Hepatocyte (in vitro differentiated cells): ENCODE results near the gene PRKAB2. TPM values are rescaled to one million over a fixed set of nuclear protein-coding genes. Genes with fewer than 3 reads are reported as not detected.

Source experiments
- DNase-seq: peaks from one replicate; pipeline ENCODE4 v3.0.0-alpha.2; 2016; ENCODE audit warnings: low spot score
- H2AFZ ChIP-seq: fragments of 200-600 bp; sonication (generic); 2 replicates; pipeline ENCODE4 v1.6.0; 2016; ENCODE audit warnings: antibody characterized with exemption, mild to moderate bottlenecking
- H3K27ac ChIP-seq: fragments of 200-600 bp; sonication (generic); 2 replicates; pipeline ENCODE4 v1.5.1; 2016; ENCODE audit warnings: mild to moderate bottlenecking
- H3K27me3 ChIP-seq: fragments of 200-600 bp; sonication (generic); 2 replicates; pipeline ENCODE4 v1.6.1; 2016
- H3K36me3 ChIP-seq: fragments of 200-600 bp; sonication (generic); replicated peaks from 2 replicates; pipeline ENCODE4 v1.5.1; 2016; ENCODE audit warnings: low read depth; ENCODE audit not compliant: insufficient read depth
- H3K4me1 ChIP-seq: fragments of 200-600 bp; sonication (generic); 2 replicates; pipeline ENCODE4 v1.5.1; 2016; ENCODE audit warnings: mild to moderate bottlenecking, moderate library complexity; ENCODE audit not compliant: insufficient read depth
- H3K4me2 ChIP-seq: fragments of 200-600 bp; sonication (generic); 2 replicates; pipeline ENCODE4 v1.6.0; 2016
- H3K4me3 ChIP-seq: fragments of 200-600 bp; sonication (generic); 2 replicates; pipeline ENCODE4 v1.5.1; 2016; ENCODE audit warnings: mild to moderate bottlenecking
- H3K79me2 ChIP-seq: fragments of 200-600 bp; sonication (generic); 2 replicates; pipeline ENCODE4 v1.6.0; 2017; ENCODE audit warnings: mild to moderate bottlenecking
- H3K9me2 ChIP-seq: fragments of 200-600 bp; sonication (generic); replicated peaks from 2 replicates; pipeline ENCODE4 v1.6.0; 2017; ENCODE audit warnings: mild to moderate bottlenecking; ENCODE audit not compliant: insufficient read depth
- H3K9me3 ChIP-seq: fragments of 200-600 bp; sonication (generic); 2 replicates; pipeline ENCODE4 v1.5.1; 2016; ENCODE audit warnings: low read depth, mild to moderate bottlenecking
- H4K20me1 ChIP-seq: fragments of 200-600 bp; sonication (generic); 2 replicates; pipeline ENCODE4 v1.6.0; 2016; ENCODE audit warnings: mild to moderate bottlenecking; ENCODE audit not compliant: insufficient read depth, poor library complexity, severe bottlenecking
- EZH2 ChIP-seq: fragments of 200-600 bp; sonication (generic); IDR thresholded peaks from 2 replicates; pipeline ENCODE4 v1.6.1; 2016; ENCODE audit warnings: antibody characterized with exemption, mild to moderate bottlenecking, borderline replicate concordance
- EZH2phosphoT487 ChIP-seq: fragments of 200-600 bp; sonication (generic); IDR thresholded peaks from one replicate; pipeline ENCODE4 v1.6.1; 2018; ENCODE audit warnings: antibody characterized with exemption, mild to moderate bottlenecking, low read depth, moderate library complexity; ENCODE audit not compliant: unreplicated experiment, severe bottlenecking
- WGBS: methylation state at CpG from one replicate; pipeline ENCODE4 v1.1.6; 2016; ENCODE audit warnings: low lambda C conversion rate; ENCODE audit errors: missing lambda C conversion rate; 5-methylcytosine and 5-hydroxymethylcytosine counted together
- polyA plus RNA-seq: library from polyadenylated mRNA; unstranded; fragments of >200 nt; fragmentation: Nextera tagmentation; extraction: Ambion mirVana; gene quantifications from 2 replicates; pipeline ENCODE4 v1.2.1, GENCODE V29; 2016
- total RNA-seq: library from RNA; depleted of rRNA; stranded (reverse); fragments of >200 nt; gene quantifications from 2 replicates; pipeline ENCODE4 v1.2.3, GENCODE V29; 2014
- TF ChIP-seq, protein P1 (sequence below): fragments of 200-600 bp; sonication (generic); IDR thresholded peaks from 2 replicates; pipeline ENCODE4 v1.5.1; 2016; ENCODE audit warnings: antibody characterized with exemption, mild to moderate bottlenecking; ENCODE audit not compliant: poor library complexity

The PRKAB2 gene
- total and polyA plus RNA-seq, 2 experiments from 2014 or later, result 13.6 to 28.6 TPM

DNA sequence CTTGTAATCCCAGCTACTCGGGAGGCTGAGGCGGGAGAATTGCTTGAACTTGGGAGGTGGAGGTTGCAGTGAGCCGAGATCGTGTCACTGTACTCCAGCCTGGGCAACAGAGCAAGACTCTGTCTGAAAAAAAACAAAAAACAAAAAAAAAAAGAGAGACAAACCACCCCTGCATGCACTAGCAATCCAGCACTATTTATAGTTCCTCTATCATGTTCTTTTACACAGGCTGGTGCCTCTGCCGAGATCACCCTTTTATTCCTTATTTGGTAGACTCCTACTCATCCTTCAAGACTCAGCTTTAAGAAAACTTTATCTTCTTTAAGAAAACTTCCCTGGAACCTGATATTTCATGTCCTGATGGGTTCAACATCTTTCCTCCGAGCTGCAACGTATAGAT is 42.1 kb upstream of the PRKAB2 start:
- DNase-seq, result no peak
- Histone ChIP-seq H3K79me2 (no peaks in the 10 kb centered on the region), H3K9me3 (no peaks in the 10 kb centered on the region), H2AFZ (no peak overlapping the region), H3K4me3 (no peak overlapping the region), H3K36me3 (no peaks in the 10 kb centered on the region), H3K9me2 (no peaks in the 10 kb centered on the region), H3K4me2 (no peak overlapping the region), H3K27me3 (no peaks in the 10 kb centered on the region), H3K4me1 (peaks cover 39% of the 10 kb centered on the region), H4K20me1 (no peaks in the 10 kb centered on the region), H3K27ac (no peak overlapping the region)
- TF ChIP-seq EZH2phosphoT487 (no peak), EZH2 (no peak)
- TF ChIP-seq, protein P1, sequence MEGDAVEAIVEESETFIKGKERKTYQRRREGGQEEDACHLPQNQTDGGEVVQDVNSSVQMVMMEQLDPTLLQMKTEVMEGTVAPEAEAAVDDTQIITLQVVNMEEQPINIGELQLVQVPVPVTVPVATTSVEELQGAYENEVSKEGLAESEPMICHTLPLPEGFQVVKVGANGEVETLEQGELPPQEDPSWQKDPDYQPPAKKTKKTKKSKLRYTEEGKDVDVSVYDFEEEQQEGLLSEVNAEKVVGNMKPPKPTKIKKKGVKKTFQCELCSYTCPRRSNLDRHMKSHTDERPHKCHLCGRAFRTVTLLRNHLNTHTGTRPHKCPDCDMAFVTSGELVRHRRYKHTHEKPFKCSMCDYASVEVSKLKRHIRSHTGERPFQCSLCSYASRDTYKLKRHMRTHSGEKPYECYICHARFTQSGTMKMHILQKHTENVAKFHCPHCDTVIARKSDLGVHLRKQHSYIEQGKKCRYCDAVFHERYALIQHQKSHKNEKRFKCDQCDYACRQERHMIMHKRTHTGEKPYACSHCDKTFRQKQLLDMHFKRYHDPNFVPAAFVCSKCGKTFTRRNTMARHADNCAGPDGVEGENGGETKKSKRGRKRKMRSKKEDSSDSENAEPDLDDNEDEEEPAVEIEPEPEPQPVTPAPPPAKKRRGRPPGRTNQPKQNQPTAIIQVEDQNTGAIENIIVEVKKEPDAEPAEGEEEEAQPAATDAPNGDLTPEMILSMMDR, result no peak
- 78% methylated on average over 7 of the region's 7 CpGs for WGBS

DNA sequence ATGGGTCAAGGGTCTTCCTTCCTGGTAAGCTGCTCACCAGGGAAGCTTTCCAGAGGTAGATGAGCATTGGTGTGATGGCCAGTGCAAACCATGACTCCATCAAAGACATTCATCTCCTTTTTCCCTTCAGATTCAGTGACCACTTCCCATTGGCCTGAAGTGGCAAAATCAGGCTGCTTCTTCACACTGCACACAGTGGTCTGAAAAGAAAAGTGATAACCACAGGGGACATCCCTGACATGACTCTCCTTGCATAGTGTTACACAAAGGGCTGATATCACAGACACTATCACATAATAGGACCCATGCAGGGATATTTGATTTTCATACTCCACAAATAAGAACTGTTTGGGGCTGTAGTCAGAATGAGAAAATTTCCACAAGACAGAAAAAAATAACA is 41.0 kb upstream of the PRKAB2 start:
- TF ChIP-seq, protein P1, result no peak
- TF ChIP-seq EZH2phosphoT487 (no peak), EZH2 (no peak)
- no peaks in the 10 kb centered on the region for H3K9me2 ChIP-seq

DNA sequence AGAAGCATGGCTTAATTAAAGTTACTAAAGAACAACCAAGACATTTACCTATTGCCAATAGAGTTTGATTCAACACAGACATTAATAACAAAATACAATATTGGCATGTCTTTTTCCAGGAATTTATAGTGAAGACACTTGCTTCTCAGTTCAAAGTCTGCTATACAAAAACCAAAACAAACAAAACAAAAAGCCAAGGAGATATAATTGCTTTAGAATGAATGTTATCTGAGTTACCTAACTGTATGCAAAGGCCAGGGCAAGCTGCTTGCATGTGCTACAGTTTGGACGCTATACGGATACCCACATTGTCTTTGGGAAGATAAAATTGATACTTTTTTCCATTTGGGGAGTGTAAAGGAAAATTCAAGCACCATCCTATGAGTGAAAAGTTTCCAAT is 39.3 kb upstream of the PRKAB2 start:
- peaks cover 39% of the 10 kb centered on the region for H3K4me1 ChIP-seq
- H3K9me2 ChIP-seq, result no peaks in the 10 kb centered on the region
- TF ChIP-seq EZH2phosphoT487 (no peak), EZH2 (no peak)
- TF ChIP-seq, protein P1, result no peak
- H4K20me1 ChIP-seq, result no peaks in the 10 kb centered on the region
- no peak overlapping the region for H3K4me3 ChIP-seq
- H3K36me3 ChIP-seq, result no peaks in the 10 kb centered on the region
- no peaks in the 10 kb centered on the region for H3K79me2 ChIP-seq
- H2AFZ ChIP-seq, result no peak overlapping the region
- WGBS, result 71% methylated on average over 2 of the region's 2 CpGs
- peak overlapping the region; percentile 2 for H3K4me2 ChIP-seq
- DNase-seq, result no peak
- peak overlapping the region; percentile 8 for H3K27ac ChIP-seq
- no peaks in the 10 kb centered on the region for H3K9me3 ChIP-seq
- no peaks in the 10 kb centered on the region for H3K27me3 ChIP-seq

More for the DNA sequence above, 41.0 kb upstream of the PRKAB2 start:
- Histone ChIP-seq H2AFZ (no peak overlapping the region), H4K20me1 (no peaks in the 10 kb centered on the region), H3K4me1 (peaks cover 39% of the 10 kb centered on the region), H3K79me2 (no peaks in the 10 kb centered on the region), H3K36me3 (no peaks in the 10 kb centered on the region), H3K27me3 (no peaks in the 10 kb centered on the region), H3K27ac (no peak overlapping the region), H3K4me2 (no peak overlapping the region), H3K4me3 (no peak overlapping the region), H3K9me3 (no peaks in the 10 kb centered on the region)
- DNase-seq, result no peak

DNA sequence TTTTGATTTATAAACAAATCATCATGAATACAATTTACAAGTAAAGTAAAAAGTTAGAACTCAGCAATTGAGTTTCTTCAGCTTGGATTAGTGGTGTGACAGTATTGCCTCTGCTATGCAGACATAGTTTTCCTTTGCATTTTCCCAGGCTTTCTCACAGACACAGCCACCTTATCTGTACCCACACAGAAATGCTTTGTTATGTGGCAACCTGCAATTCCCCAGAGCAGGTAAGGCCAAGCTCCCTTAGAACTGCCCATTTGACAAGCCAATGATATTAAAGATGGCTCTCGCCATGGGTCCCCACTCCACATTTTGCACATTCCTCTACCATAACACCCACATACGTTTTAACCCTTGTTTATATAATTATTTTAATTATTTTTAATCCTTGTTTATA is 38.7 kb upstream of the PRKAB2 start:
- Histone ChIP-seq H3K79me2 (no peaks in the 10 kb centered on the region), H4K20me1 (no peaks in the 10 kb centered on the region), H2AFZ (no peak overlapping the region), H3K4me3 (no peak overlapping the region), H3K4me2 (peak overlapping the region; percentile 2), H3K27ac (no peak overlapping the region), H3K9me2 (no peaks in the 10 kb centered on the region), H3K9me3 (no peaks in the 10 kb centered on the region), H3K36me3 (no peaks in the 10 kb centered on the region), H3K27me3 (no peaks in the 10 kb centered on the region), H3K4me1 (peaks cover 37% of the 10 kb centered on the region)
- 58% methylated on average over 2 of the region's 2 CpGs for WGBS
- TF ChIP-seq, protein P1, result no peak
- no peak for TF ChIP-seq EZH2phosphoT487
- TF ChIP-seq EZH2, result no peak
- no peak for DNase-seq
